OCI-LY1 (cell line): ENCODE measurements around the gene SLCO4A1.

Source experiments
- H2AFZ ChIP-seq: fragments of 200-600 bp; sonication (generic), shearing (Covaris generic); 2 replicates; pipeline ENCODE4 v1.6.0; 2014; ENCODE audit warnings: antibody characterized with exemption, mild to moderate bottlenecking, low read length
- H3F3A ChIP-seq: fragments of 200-600 bp; sonication (generic), shearing (Covaris generic); 2 replicates; pipeline ENCODE4 v1.6.0; 2014; ENCODE audit warnings: mild to moderate bottlenecking, antibody characterized with exemption, low read length, moderate library complexity; ENCODE audit not compliant: insufficient read depth
- H3K27ac ChIP-seq: fragments of 200-600 bp; sonication (generic); 2 replicates; pipeline ENCODE4 v1.5.1; 2014; ENCODE audit warnings: low read length, mixed run types, mild to moderate bottlenecking, low read depth; ENCODE audit not compliant: poor library complexity, severe bottlenecking
- H3K27me3 ChIP-seq: fragments of 200-600 bp; sonication (generic); 2 replicates; pipeline ENCODE4 v1.6.0; 2014; ENCODE audit warnings: antibody characterized with exemption, mild to moderate bottlenecking, low read length, moderate library complexity; ENCODE audit not compliant: insufficient read depth
- H3K36me3 ChIP-seq: fragments of 200-600 bp; sonication (generic); 2 replicates; pipeline ENCODE4 v1.6.1; 2014; ENCODE audit warnings: mild to moderate bottlenecking, antibody characterized with exemption, low read length, moderate library complexity, mixed read lengths; ENCODE audit not compliant: insufficient read depth
- H3K4me1 ChIP-seq: fragments of 200-600 bp; sonication (generic); 2 replicates; pipeline ENCODE4 v1.5.1; 2014; ENCODE audit warnings: mild to moderate bottlenecking, low read length, moderate library complexity; ENCODE audit not compliant: insufficient read depth, severe bottlenecking
- H3K4me2 ChIP-seq: fragments of 200-600 bp; sonication (generic), shearing (Covaris generic); 2 replicates; pipeline ENCODE4 v1.6.1; 2014; ENCODE audit warnings: low read length
- H3K4me3 ChIP-seq: fragments of 200-600 bp; sonication (generic); 2 replicates; pipeline ENCODE4 v1.5.1; 2014; ENCODE audit warnings: low read length, low read depth, mild to moderate bottlenecking, mixed read lengths; ENCODE audit not compliant: poor library complexity, severe bottlenecking
- H3K79me2 ChIP-seq: fragments of 200-600 bp; shearing (Covaris generic); 2 replicates; pipeline ENCODE4 v1.6.1; 2016; ENCODE audit warnings: mixed run types, low read length, mixed read lengths; ENCODE audit not compliant: insufficient read depth
- H3K9ac ChIP-seq: fragments of 200-600 bp; sonication (generic), shearing (Covaris generic); 2 replicates; pipeline ENCODE4 v1.6.1; 2014; ENCODE audit warnings: mild to moderate bottlenecking, low read length, mixed read lengths
- H3K9me2 ChIP-seq: fragments of 200-600 bp; sonication (generic), shearing (Covaris generic); 2 replicates; pipeline ENCODE4 v1.6.1; 2014; ENCODE audit warnings: low read depth, mild to moderate bottlenecking, low read length, mixed read lengths
- H3K9me3 ChIP-seq: fragments of 200-600 bp; shearing (Covaris generic); 2 replicates; pipeline ENCODE4 v1.6.1; 2014; ENCODE audit warnings: low read length, mixed read lengths
- H4K20me1 ChIP-seq: fragments of 200-600 bp; sonication (generic), shearing (Covaris generic); 2 replicates; pipeline ENCODE4 v1.6.0; 2016; ENCODE audit warnings: mild to moderate bottlenecking, low read length; ENCODE audit not compliant: insufficient read depth
- EZH2 ChIP-seq: fragments of 200-600 bp; sonication (generic), shearing (Covaris generic); IDR thresholded peaks from 2 replicates; pipeline ENCODE4 v1.8.0; 2017; ENCODE audit warnings: borderline replicate concordance, mixed run types, mild to moderate bottlenecking, antibody characterized with exemption, low read length, moderate library complexity, mixed read lengths
- TF ChIP-seq, protein P1 (sequence below): fragments of 200-600 bp; sonication (generic), shearing (Covaris generic); IDR thresholded peaks from 2 replicates; pipeline ENCODE4 v1.5.1; 2017; ENCODE audit warnings: mild to moderate bottlenecking, antibody characterized with exemption, low read length, moderate library complexity, mixed read lengths

The SLCO4A1 gene

DNA sequence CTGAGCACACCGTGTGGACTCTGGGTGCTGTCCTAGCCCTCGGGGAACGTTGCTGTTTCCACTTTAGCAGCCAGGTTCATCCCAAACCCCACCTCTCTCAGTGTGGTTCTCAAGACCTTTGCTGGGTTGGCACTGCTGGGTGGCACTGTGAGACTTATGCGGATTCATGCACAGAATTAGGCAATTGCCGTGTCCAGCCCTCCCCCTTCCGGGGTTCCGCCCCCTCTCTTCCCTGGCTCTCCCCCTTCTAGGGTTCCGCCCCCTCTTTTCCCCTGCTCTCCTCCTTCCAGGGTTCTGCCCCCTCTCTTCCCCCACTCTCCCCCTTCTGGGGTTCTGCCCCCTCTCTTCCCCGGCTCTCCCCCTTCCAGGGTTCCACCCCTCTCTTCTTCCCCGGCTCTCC lies 39.8 kb upstream of the SLCO4A1 start:
- Histone ChIP-seq H3K36me3 (no peaks in the 10 kb centered on the region), H3K79me2 (no peaks in the 10 kb centered on the region), H3K9me2 (no peaks in the 10 kb centered on the region), H3K9ac (no peak overlapping the region), H3K27ac (no peak overlapping the region), H3K4me1 (peaks cover 4% of the 10 kb centered on the region), H4K20me1 (no peaks in the 10 kb centered on the region), H2AFZ (no peak overlapping the region), H3K27me3 (peaks cover 8% of the 10 kb centered on the region), H3K9me3 (no peaks in the 10 kb centered on the region), H3K4me3 (no peak overlapping the region), H3K4me2 (no peak overlapping the region), H3F3A (no peaks in the 10 kb centered on the region)
- TF ChIP-seq EZH2 = no peak
- TF ChIP-seq, protein P1, sequence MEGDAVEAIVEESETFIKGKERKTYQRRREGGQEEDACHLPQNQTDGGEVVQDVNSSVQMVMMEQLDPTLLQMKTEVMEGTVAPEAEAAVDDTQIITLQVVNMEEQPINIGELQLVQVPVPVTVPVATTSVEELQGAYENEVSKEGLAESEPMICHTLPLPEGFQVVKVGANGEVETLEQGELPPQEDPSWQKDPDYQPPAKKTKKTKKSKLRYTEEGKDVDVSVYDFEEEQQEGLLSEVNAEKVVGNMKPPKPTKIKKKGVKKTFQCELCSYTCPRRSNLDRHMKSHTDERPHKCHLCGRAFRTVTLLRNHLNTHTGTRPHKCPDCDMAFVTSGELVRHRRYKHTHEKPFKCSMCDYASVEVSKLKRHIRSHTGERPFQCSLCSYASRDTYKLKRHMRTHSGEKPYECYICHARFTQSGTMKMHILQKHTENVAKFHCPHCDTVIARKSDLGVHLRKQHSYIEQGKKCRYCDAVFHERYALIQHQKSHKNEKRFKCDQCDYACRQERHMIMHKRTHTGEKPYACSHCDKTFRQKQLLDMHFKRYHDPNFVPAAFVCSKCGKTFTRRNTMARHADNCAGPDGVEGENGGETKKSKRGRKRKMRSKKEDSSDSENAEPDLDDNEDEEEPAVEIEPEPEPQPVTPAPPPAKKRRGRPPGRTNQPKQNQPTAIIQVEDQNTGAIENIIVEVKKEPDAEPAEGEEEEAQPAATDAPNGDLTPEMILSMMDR = no peak

DNA sequence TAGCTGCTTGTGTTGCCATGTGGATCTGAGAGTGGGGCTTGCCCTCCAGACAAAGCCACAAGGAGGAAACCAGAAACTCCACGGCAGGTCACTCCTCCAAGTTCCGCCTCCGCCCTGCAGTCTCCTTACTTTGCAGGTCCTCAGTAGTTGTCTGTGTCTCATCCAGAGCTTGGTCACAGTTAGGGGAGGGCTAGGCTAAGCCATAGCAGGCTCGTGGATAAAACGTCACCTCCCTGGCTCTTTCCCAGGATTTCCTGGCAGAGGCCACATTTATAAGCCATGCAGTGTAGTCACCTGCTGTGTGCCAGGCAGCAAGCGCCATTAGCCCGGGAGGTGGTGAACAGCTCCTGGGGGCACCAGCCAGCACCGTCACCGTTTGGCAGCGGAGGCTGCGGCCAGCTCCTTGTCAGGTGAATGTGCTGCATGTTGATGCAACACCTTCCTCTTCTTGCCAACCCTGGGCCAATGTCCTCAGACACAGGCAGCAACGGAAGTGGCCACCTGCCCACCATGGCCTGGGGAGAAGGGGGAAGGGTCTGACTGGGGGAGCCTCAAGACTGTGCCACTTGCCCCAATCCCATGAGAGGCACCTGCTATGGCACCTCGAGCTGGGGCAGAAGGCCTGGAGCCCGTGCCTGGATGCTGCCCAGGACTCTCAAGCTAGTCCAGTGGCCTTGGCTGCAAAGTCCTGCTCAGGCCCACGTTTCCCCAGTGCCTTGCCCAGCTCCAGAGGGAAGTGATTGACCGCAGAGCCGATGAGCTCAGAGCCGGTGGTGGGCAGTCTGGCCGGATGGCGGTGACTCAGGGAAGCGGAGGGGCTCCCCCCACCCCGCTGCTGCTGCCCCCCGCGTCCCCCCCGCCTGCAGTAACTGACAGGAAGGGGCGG lies 39.0 kb upstream of the SLCO4A1 start:
- Histone ChIP-seq H3K79me2 (no peaks in the 10 kb centered on the region), H4K20me1 (no peaks in the 10 kb centered on the region), H3K4me2 (no peak overlapping the region), H3K9ac (no peak overlapping the region), H2AFZ (no peak overlapping the region), H3K36me3 (no peaks in the 10 kb centered on the region), H3K4me3 (no peak overlapping the region), H3F3A (no peaks in the 10 kb centered on the region), H3K9me3 (no peaks in the 10 kb centered on the region), H3K4me1 (peaks cover 4% of the 10 kb centered on the region), H3K27me3 (peaks cover 13% of the 10 kb centered on the region), H3K9me2 (no peaks in the 10 kb centered on the region), H3K27ac (no peak overlapping the region)
- no peak for TF ChIP-seq EZH2
- TF ChIP-seq, protein P1 = no peak

- Histone ChIP-seq H3K27me3 (peaks cover 15% of the 10 kb centered on the region), H3K9ac (no peak overlapping the region), H2AFZ (no peak overlapping the region), H3K79me2 (no peaks in the 10 kb centered on the region), H4K20me1 (no peaks in the 10 kb centered on the region), H3K4me1 (peaks cover 4% of the 10 kb centered on the region), H3K9me2 (no peaks in the 10 kb centered on the region), H3K4me2 (no peak overlapping the region), H3K9me3 (no peaks in the 10 kb centered on the region), H3K4me3 (no peak overlapping the region), H3K27ac (no peak overlapping the region), H3K36me3 (no peaks in the 10 kb centered on the region), H3F3A (no peaks in the 10 kb centered on the region)
- no peak for TF ChIP-seq EZH2
- TF ChIP-seq, protein P1 = no peak
Measured at GRCh38 chr20:62603907-62604785, 38.2 kb upstream of the SLCO4A1 start.
